Mucosa of stomach (tissue), 1 donor: ENCODE results near the gene ETV3.

ENCODE experiments used
- H3K27me3 ChIP-seq: one replicate; pipeline ENCODE4 v1.7.0; 2013; ENCODE audit warnings: mild to moderate bottlenecking, low read length; ENCODE audit not compliant: control insufficient read depth, insufficient read depth
- H3K36me3 ChIP-seq: one replicate; pipeline ENCODE4 v1.7.0; 2013; ENCODE audit warnings: low read length; ENCODE audit not compliant: control insufficient read depth, insufficient read depth
- H3K4me1 ChIP-seq: one replicate; pipeline ENCODE4 v1.7.0; 2013; ENCODE audit warnings: mild to moderate bottlenecking, low read length; ENCODE audit not compliant: control insufficient read depth, insufficient read depth
- H3K4me3 ChIP-seq: one replicate; pipeline ENCODE4 v1.7.0; 2013; ENCODE audit warnings: low read length
- H3K9ac ChIP-seq: one replicate; pipeline ENCODE4 v1.7.0; 2013; ENCODE audit warnings: mild to moderate bottlenecking, low read length, moderate library complexity
- H3K9me3 ChIP-seq: one replicate; pipeline ENCODE4 v1.7.0; 2013; ENCODE audit warnings: mild to moderate bottlenecking, low read length, moderate library complexity; ENCODE audit not compliant: control insufficient read depth
- donor health status: Pancreatic carcinoma.

ETV3 gene

GRCh38 chr1:157115851-157116736, 22.1 kb downstream of the ETV3 start:
- no peaks in the 10 kb centered on the region for H3K36me3 ChIP-seq
- no peak overlapping the region for H3K9ac ChIP-seq
- H3K9me3 ChIP-seq = no peaks in the 10 kb centered on the region
- no peaks in the 10 kb centered on the region for H3K4me1 ChIP-seq
- peaks cover 27% of the 10 kb centered on the region for H3K27me3 ChIP-seq
- H3K4me3 ChIP-seq = no peak overlapping the region

- Histone ChIP-seq H3K4me3 (no peak overlapping the region), H3K9ac (no peak overlapping the region)
Observed at GRCh38 chr1:157115429-157115838, 22.8 kb downstream of the ETV3 start.

GRCh38 chr1:157114183-157115121, 23.7 kb downstream of the ETV3 start:
- H3K9ac ChIP-seq = no peak overlapping the region
- H3K4me1 ChIP-seq = no peaks in the 10 kb centered on the region
- no peak overlapping the region for H3K4me3 ChIP-seq
- H3K9me3 ChIP-seq = no peaks in the 10 kb centered on the region
- peaks cover 32% of the 10 kb centered on the region for H3K27me3 ChIP-seq
- no peaks in the 10 kb centered on the region for H3K36me3 ChIP-seq

More at GRCh38 chr1:157115429-157115838, 22.8 kb downstream of the ETV3 start:
- H3K36me3 ChIP-seq = no peaks in the 10 kb centered on the region
- no peaks in the 10 kb centered on the region for H3K4me1 ChIP-seq
- H3K27me3 ChIP-seq = peaks cover 32% of the 10 kb centered on the region
- no peaks in the 10 kb centered on the region for H3K9me3 ChIP-seq

GRCh38 chr1:157113631-157114030, 24.6 kb downstream of the ETV3 start:
- Histone ChIP-seq H3K27me3 (peaks cover 39% of the 10 kb centered on the region), H3K9me3 (no peaks in the 10 kb centered on the region), H3K4me3 (no peak overlapping the region), H3K4me1 (no peaks in the 10 kb centered on the region), H3K9ac (no peak overlapping the region), H3K36me3 (no peaks in the 10 kb centered on the region)

GRCh38 chr1:157113106-157113505, 25.1 kb downstream of the ETV3 start:
- no peak overlapping the region for H3K4me3 ChIP-seq
- H3K9me3 ChIP-seq = no peaks in the 10 kb centered on the region
- peaks cover 41% of the 10 kb centered on the region for H3K27me3 ChIP-seq
- H3K36me3 ChIP-seq = no peaks in the 10 kb centered on the region
- no peaks in the 10 kb centered on the region for H3K4me1 ChIP-seq
- H3K9ac ChIP-seq = no peak overlapping the region

- H3K36me3 ChIP-seq = no peaks in the 10 kb centered on the region
- no peaks in the 10 kb centered on the region for H3K4me1 ChIP-seq
- H3K4me3 ChIP-seq = no peak overlapping the region
- no peak overlapping the region for H3K9ac ChIP-seq
- no peaks in the 10 kb centered on the region for H3K9me3 ChIP-seq
- peaks cover 49% of the 10 kb centered on the region for H3K27me3 ChIP-seq
Observed at GRCh38 chr1:157112186-157112867, 25.9 kb downstream of the ETV3 start.

- H3K4me3 ChIP-seq = no peak overlapping the region
- H3K4me1 ChIP-seq = no peaks in the 10 kb centered on the region
- H3K9ac ChIP-seq = no peak overlapping the region
- H3K36me3 ChIP-seq = no peaks in the 10 kb centered on the region
- no peaks in the 10 kb centered on the region for H3K9me3 ChIP-seq
- peaks cover 56% of the 10 kb centered on the region for H3K27me3 ChIP-seq
Observed at GRCh38 chr1:157111396-157112165, 26.6 kb downstream of the ETV3 start.

- H3K9me3 ChIP-seq = no peaks in the 10 kb centered on the region
- peaks cover 64% of the 10 kb centered on the region for H3K27me3 ChIP-seq
- H3K4me1 ChIP-seq = peaks cover 4% of the 10 kb centered on the region
- H3K4me3 ChIP-seq = no peak overlapping the region
- H3K9ac ChIP-seq = no peak overlapping the region
- no peaks in the 10 kb centered on the region for H3K36me3 ChIP-seq
Observed at GRCh38 chr1:157110686-157111085, 27.5 kb downstream of the ETV3 start.

GRCh38 chr1:157110003-157110402, 28.2 kb downstream of the ETV3 start:
- Histone ChIP-seq H3K9ac (no peak overlapping the region), H3K4me3 (no peak overlapping the region), H3K36me3 (no peaks in the 10 kb centered on the region), H3K4me1 (peaks cover 4% of the 10 kb centered on the region), H3K9me3 (no peaks in the 10 kb centered on the region), H3K27me3 (peaks cover 64% of the 10 kb centered on the region)

GRCh38 chr1:157108448-157108847, 29.7 kb downstream of the ETV3 start:
- Histone ChIP-seq H3K9ac (no peak overlapping the region), H3K27me3 (peaks cover 57% of the 10 kb centered on the region), H3K9me3 (no peaks in the 10 kb centered on the region), H3K4me3 (no peak overlapping the region), H3K36me3 (no peaks in the 10 kb centered on the region), H3K4me1 (peaks cover 4% of the 10 kb centered on the region)

- peaks cover 4% of the 10 kb centered on the region for H3K4me1 ChIP-seq
- H3K36me3 ChIP-seq = no peaks in the 10 kb centered on the region
- H3K4me3 ChIP-seq = no peak overlapping the region
- H3K9me3 ChIP-seq = no peaks in the 10 kb centered on the region
- no peak overlapping the region for H3K9ac ChIP-seq
- peaks cover 52% of the 10 kb centered on the region for H3K27me3 ChIP-seq
Observed at GRCh38 chr1:157107702-157108101, 30.5 kb downstream of the ETV3 start.
